ENCODE measurements around the gene RUSC2.
"Not testable (repeated sequence)": the region's sequence is repeated elsewhere in the genome, so short reads cannot be mapped to it uniquely, and the experiment has no call there.

The RUSC2 gene

GRCh38 chr9:35489313-35490154, at the start of gene RUSC2:
Gene RUSC2 (plus strand): TSS chr9:35490111. CDS start chr9:35546522, 56,411 bp downstream.
- DNase-seq = peak; percentile 62

- DNase-seq = no peak
Measured at GRCh38 chr9:35446012-35446411, 43.9 kb upstream of the RUSC2 start.

GRCh38 chr9:35448496-35448895, 41.4 kb upstream of the RUSC2 start:
- DNase-seq = no peak

GRCh38 chr9:35452481-35452880, 37.4 kb upstream of the RUSC2 start:
- DNase-seq = no peak

- no peak for DNase-seq
Measured at GRCh38 chr9:35453786-35454185, 36.1 kb upstream of the RUSC2 start.

- DNase-seq = no peak
Measured at GRCh38 chr9:35464141-35465025, 25.5 kb upstream of the RUSC2 start.

- DNase-seq = no peak
Measured at GRCh38 chr9:35470340-35470739, 19.6 kb upstream of the RUSC2 start.

GRCh38 chr9:35470894-35471293, 19.0 kb upstream of the RUSC2 start:
- DNase-seq = no peak

- no peak for DNase-seq
Measured at GRCh38 chr9:35476596-35476995, 13.3 kb upstream of the RUSC2 start.

- peak; percentile 42 for DNase-seq
Measured at GRCh38 chr9:35477211-35477855, 12.6 kb upstream of the RUSC2 start.

GRCh38 chr9:35478871-35479270, 11.0 kb upstream of the RUSC2 start:
- no peak for DNase-seq

- DNase-seq = no peak
Measured at GRCh38 chr9:35481347-35481975, 8.4 kb upstream of the RUSC2 start.

GRCh38 chr9:35482071-35482470, 7.8 kb upstream of the RUSC2 start:
- no peak for DNase-seq

GRCh38 chr9:35484406-35484805, 5.5 kb upstream of the RUSC2 start:
- no peak for DNase-seq

GRCh38 chr9:35487081-35487480, 2.8 kb upstream of the RUSC2 start:
- DNase-seq = no peak

- no peak for DNase-seq
Measured at GRCh38 chr9:35488021-35488420, 1.9 kb upstream of the RUSC2 start.

GRCh38 chr9:35488566-35489312, 1.2 kb upstream of the RUSC2 start:
- no peak for DNase-seq

- peak; percentile 20 for DNase-seq
Measured at GRCh38 chr9:35490155-35490909, 421 bp downstream of the RUSC2 start.

- no peak for DNase-seq
Measured at GRCh38 chr9:35490910-35491465, 1.1 kb downstream of the RUSC2 start.

- not testable (repeated sequence) for DNase-seq
Measured at GRCh38 chr9:35493119-35493518, 3.2 kb downstream of the RUSC2 start.

- DNase-seq = no peak
Measured at GRCh38 chr9:35495984-35496383, 6.1 kb downstream of the RUSC2 start.
